DND-41 (cell line): ENCODE data around the gene TMEM178B.

ENCODE experiments used
- ATAC-seq: fragments of 200-7000 bp; cut with Tn5 transposase; 3 replicates; pipeline ENCODE4 v1.9.1; 2021; ENCODE audit warnings: low read depth; ENCODE audit not compliant: insufficient read depth
- DNase-seq: peaks from one replicate; pipeline ENCODE4 v3.0.0-alpha.2; 2020
- H2AFZ ChIP-seq: 2 replicates; pipeline ENCODE4 v1.6.0; 2012; ENCODE audit warnings: low read depth, low read length
- H3K27ac ChIP-seq: 2 replicates; pipeline ENCODE4 v1.5.1; 2012; ENCODE audit warnings: low read length, inconsistent platforms
- H3K27me3 ChIP-seq: fragments of 200-600 bp; sonication (generic); 2 replicates; pipeline ENCODE4 v1.6.0; 2012; ENCODE audit warnings: low read length, mild to moderate bottlenecking, inconsistent platforms; ENCODE audit not compliant: insufficient read depth, poor library complexity
- H3K36me3 ChIP-seq: 2 replicates; pipeline ENCODE4 v1.5.1; 2012; ENCODE audit warnings: low read length, inconsistent platforms; ENCODE audit not compliant: insufficient read depth
- H3K4me1 ChIP-seq: 2 replicates; pipeline ENCODE4 v1.5.1; 2012; ENCODE audit warnings: mild to moderate bottlenecking, low read length; ENCODE audit not compliant: insufficient read depth
- H3K4me2 ChIP-seq: 2 replicates; pipeline ENCODE4 v1.6.0; 2012; ENCODE audit warnings: mild to moderate bottlenecking, moderate library complexity, low read length, inconsistent platforms; ENCODE audit not compliant: insufficient read depth
- H3K4me3 ChIP-seq, 2 experiments: fragments of 200-600 bp in 1 of 2; shearing (Covaris generic) in 1 of 2; 2 replicates each; pipeline ENCODE4 v1.5.1; 2012 to 2016; ENCODE audit warnings: inconsistent platforms in 2 of 2, low read length in 2 of 2, mild to moderate bottlenecking in 2 of 2, low read depth in 1 of 2, moderate library complexity in 1 of 2
- H3K79me2 ChIP-seq: 2 replicates; pipeline ENCODE4 v1.6.0; 2012; ENCODE audit warnings: low read length, inconsistent platforms; ENCODE audit not compliant: insufficient read depth
- H3K9ac ChIP-seq: 2 replicates; pipeline ENCODE4 v1.6.0; 2012; ENCODE audit warnings: low read depth, mild to moderate bottlenecking, inconsistent platforms, low read length, moderate library complexity
- H3K9me3 ChIP-seq: 2 replicates; pipeline ENCODE4 v1.5.1; 2012; ENCODE audit warnings: low read length, moderate library complexity, mild to moderate bottlenecking, inconsistent platforms; ENCODE audit not compliant: insufficient read depth, severe bottlenecking
- H4K20me1 ChIP-seq: 2 replicates; pipeline ENCODE4 v1.6.0; 2012; ENCODE audit warnings: low read length; ENCODE audit not compliant: insufficient read depth
- CTCF ChIP-seq: IDR thresholded peaks from 2 replicates; pipeline ENCODE4 v1.5.1; 2012; ENCODE audit warnings: borderline replicate concordance, low read length, moderate library complexity, mild to moderate bottlenecking; ENCODE audit not compliant: poor library complexity, severe bottlenecking; ENCODE audit errors: extremely low read depth
- EZH2 ChIP-seq: IDR thresholded peaks from 3 replicates; pipeline ENCODE4 v1.6.1; 2012; ENCODE audit warnings: borderline replicate concordance, low read depth, mild to moderate bottlenecking, moderate library complexity, low read length, inconsistent platforms; ENCODE audit not compliant: severe bottlenecking

TMEM178B gene

GRCh38 chr7:141280100-141280499 is 206.2 kb downstream of the TMEM178B start:
- no peak overlapping the region for H3K4me2 ChIP-seq
- DNase-seq (no peak), ATAC-seq (no peak)
- H3K27ac ChIP-seq, result no peak overlapping the region
- H4K20me1 ChIP-seq, result no peaks in the 10 kb centered on the region
- H3K36me3 ChIP-seq, result no peaks in the 10 kb centered on the region
- TF ChIP-seq CTCF, result no peak
- H3K9ac ChIP-seq, result no peak overlapping the region
- no peaks in the 10 kb centered on the region for H3K79me2 ChIP-seq
- no peaks in the 10 kb centered on the region for H3K27me3 ChIP-seq
- H3K9me3 ChIP-seq, result no peaks in the 10 kb centered on the region
- H2AFZ ChIP-seq, result no peak overlapping the region
- H3K4me3 ChIP-seq, result no peak overlapping the region
- H3K4me1 ChIP-seq, result no peaks in the 10 kb centered on the region

DNA sequence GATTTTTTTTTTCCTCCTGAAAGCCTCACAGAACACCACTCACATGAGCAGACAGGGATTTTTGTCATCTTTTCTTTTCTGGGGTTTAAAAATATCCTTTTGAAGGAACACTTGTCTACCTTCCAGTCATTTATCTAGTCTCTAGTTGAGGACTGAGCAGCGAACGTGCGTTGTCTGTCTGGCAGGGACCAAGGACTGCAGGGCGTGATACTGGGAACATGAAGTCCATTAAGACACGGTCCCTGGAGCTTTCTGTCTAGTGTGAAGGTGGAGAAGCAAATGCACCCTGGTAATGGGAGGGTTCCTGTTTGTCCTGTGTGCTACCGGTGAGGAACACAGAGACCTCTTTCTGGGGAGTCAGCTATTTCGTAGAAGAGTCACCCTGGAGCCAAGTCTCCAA is 207.4 kb downstream of the TMEM178B start:
- DNase-seq (no peak), ATAC-seq (no peak)

GRCh38 chr7:141286522-141286921 is 212.7 kb downstream of the TMEM178B start:
- no peak overlapping the region for H3K4me3 ChIP-seq
- H3K9ac ChIP-seq, result no peak overlapping the region
- H4K20me1 ChIP-seq, result no peaks in the 10 kb centered on the region
- H3K27ac ChIP-seq, result no peak overlapping the region
- DNase-seq (no peak), ATAC-seq (no peak)
- H3K9me3 ChIP-seq, result no peaks in the 10 kb centered on the region
- TF ChIP-seq CTCF (no peak), EZH2 (no peak)
- H3K4me2 ChIP-seq, result no peak overlapping the region
- H3K27me3 ChIP-seq, result no peaks in the 10 kb centered on the region
- no peaks in the 10 kb centered on the region for H3K36me3 ChIP-seq
- no peak overlapping the region for H2AFZ ChIP-seq
- H3K79me2 ChIP-seq, result no peaks in the 10 kb centered on the region
- no peaks in the 10 kb centered on the region for H3K4me1 ChIP-seq

More for the DNA sequence above, 207.4 kb downstream of the TMEM178B start:
- no peak overlapping the region for H3K4me2 ChIP-seq
- H3K27me3 ChIP-seq, result no peaks in the 10 kb centered on the region
- H3K79me2 ChIP-seq, result no peaks in the 10 kb centered on the region
- H3K4me1 ChIP-seq, result no peaks in the 10 kb centered on the region
- no peak overlapping the region for H3K9ac ChIP-seq
- H3K4me3 ChIP-seq, result no peak overlapping the region
- H4K20me1 ChIP-seq, result no peaks in the 10 kb centered on the region
- H3K36me3 ChIP-seq, result no peaks in the 10 kb centered on the region
- no peaks in the 10 kb centered on the region for H3K9me3 ChIP-seq
- no peak overlapping the region for H2AFZ ChIP-seq
- no peak overlapping the region for H3K27ac ChIP-seq
- TF ChIP-seq EZH2 (no peak), CTCF (no peak)

DNA sequence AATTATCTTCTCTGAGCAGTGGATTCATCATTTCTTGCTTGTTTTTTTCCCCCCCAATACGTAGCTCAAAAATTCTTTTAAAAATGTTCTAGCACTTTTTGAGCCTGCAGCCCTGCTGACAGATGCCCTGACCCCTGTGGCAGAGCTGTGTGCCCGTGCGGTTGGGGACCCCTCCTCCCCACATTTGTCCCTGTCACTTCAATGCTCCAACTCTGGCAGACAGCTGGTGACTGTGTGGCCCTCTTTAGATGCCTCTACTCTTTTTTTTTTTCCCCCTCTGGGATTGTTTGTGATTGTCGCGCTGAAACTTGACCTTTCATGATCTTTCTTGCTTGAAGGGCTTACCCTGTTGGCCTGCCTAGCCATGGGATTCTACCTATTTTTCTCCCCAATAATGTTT is 214.1 kb downstream of the TMEM178B start:
- H3K9me3 ChIP-seq, result no peaks in the 10 kb centered on the region
- H3K27me3 ChIP-seq, result no peaks in the 10 kb centered on the region
- H2AFZ ChIP-seq, result no peak overlapping the region
- no peaks in the 10 kb centered on the region for H3K79me2 ChIP-seq
- H3K4me1 ChIP-seq, result no peaks in the 10 kb centered on the region
- H3K36me3 ChIP-seq, result no peaks in the 10 kb centered on the region
- TF ChIP-seq EZH2 (no peak), CTCF (no peak)
- no peak overlapping the region for H3K27ac ChIP-seq
- H3K4me2 ChIP-seq, result no peak overlapping the region
- no peak overlapping the region for H3K4me3 ChIP-seq
- ATAC-seq (no peak), DNase-seq (no peak)
- no peaks in the 10 kb centered on the region for H4K20me1 ChIP-seq
- H3K9ac ChIP-seq, result no peak overlapping the region
